GM18870 (cell line): ENCODE data around the gene TERT.

Experiments
- ATAC-seq: cut with Tn5 transposase; IDR thresholded peaks from one replicate; pipeline ENCODE4 v1.9.1; 2021; ENCODE audit warnings: moderate library complexity; ENCODE audit not compliant: unreplicated experiment

TERT gene

GRCh38 chr5:1222621-1223277 lies 72.1 kb downstream of the TERT start:
- ATAC-seq: no peak

GRCh38 chr5:1222147-1222546 lies 72.7 kb downstream of the TERT start:
- no peak for ATAC-seq

- no peak for ATAC-seq
Observed at GRCh38 chr5:1221721-1222120, 73.1 kb downstream of the TERT start.

- ATAC-seq: no peak
Observed at GRCh38 chr5:1220831-1221230, 74.0 kb downstream of the TERT start.

GRCh38 chr5:1220351-1220750 lies 74.5 kb downstream of the TERT start:
- no peak for ATAC-seq

GRCh38 chr5:1219768-1220100 lies 75.1 kb downstream of the TERT start:
- no peak for ATAC-seq

GRCh38 chr5:1219098-1219767 lies 75.6 kb downstream of the TERT start:
- no peak for ATAC-seq

- no peak for ATAC-seq
Observed at GRCh38 chr5:1218351-1219080, 76.4 kb downstream of the TERT start.

- no peak for ATAC-seq
Observed at GRCh38 chr5:1217596-1218206, 77.2 kb downstream of the TERT start.

- no peak for ATAC-seq
Observed at GRCh38 chr5:1216918-1217295, 78.0 kb downstream of the TERT start.

- no peak for ATAC-seq
Observed at GRCh38 chr5:1216211-1216917, 78.5 kb downstream of the TERT start.

- no peak for ATAC-seq
Observed at GRCh38 chr5:1215320-1216096, 79.4 kb downstream of the TERT start.

- ATAC-seq: no peak
Observed at GRCh38 chr5:1214936-1215220, 80.0 kb downstream of the TERT start.

- no peak for ATAC-seq
Observed at GRCh38 chr5:1214163-1214935, 80.5 kb downstream of the TERT start.

GRCh38 chr5:1213508-1214162 lies 81.2 kb downstream of the TERT start:
- no peak for ATAC-seq

- ATAC-seq: no peak
Observed at GRCh38 chr5:1212881-1213280, 82.0 kb downstream of the TERT start.

GRCh38 chr5:1212271-1212670 lies 82.6 kb downstream of the TERT start:
- ATAC-seq: no peak

- no peak for ATAC-seq
Observed at GRCh38 chr5:1211701-1212100, 83.2 kb downstream of the TERT start.

- ATAC-seq: no peak
Observed at GRCh38 chr5:1210832-1211251, 84.0 kb downstream of the TERT start.
